Suprapubic skin (tissue), 4 donors: Measurements from ENCODE around the gene MCM6. TPM values are rescaled to one million over a fixed set of nuclear protein-coding genes. Genes with fewer than 3 reads are reported as not detected.

ENCODE experiments used
- DNase-seq, 2 donors: peaks; one replicate each; pipeline ENCODE4 v3.0.0-alpha.2; 2019; ENCODE audit warnings: low spot score in 2 of 2
- H3K27ac ChIP-seq: fragments of 200-600 bp; sonication (generic); one replicate; pipeline ENCODE4 v1.5.1; 2019
- H3K27me3 ChIP-seq: fragments of 200-600 bp; sonication (generic); one replicate; pipeline ENCODE4 v1.5.1; 2019
- H3K36me3 ChIP-seq: fragments of 200-600 bp; sonication (generic); one replicate; pipeline ENCODE4 v1.5.1; 2019
- H3K4me1 ChIP-seq: fragments of 200-600 bp; sonication (generic); one replicate; pipeline ENCODE4 v1.5.1; 2019
- H3K4me3 ChIP-seq: fragments of 200-600 bp; sonication (generic); one replicate; pipeline ENCODE4 v1.5.1; 2019; ENCODE audit warnings: mild to moderate bottlenecking
- H3K9me3 ChIP-seq: fragments of 200-600 bp; sonication (generic); one replicate; pipeline ENCODE4 v1.5.1; 2019
- EP300 ChIP-seq: sonication (generic); formaldehyde crosslinking; IDR thresholded peaks from one replicate; pipeline ENCODE4 v1.6.1; 2017; ENCODE audit warnings: antibody characterized with exemption
- POLR2A ChIP-seq, 2 donors: fragments of 450-650 bp; IDR thresholded peaks; one replicate each; pipeline ENCODE4 v1.6.1; 2017; ENCODE audit warnings: antibody characterized with exemption in 2 of 2, mild to moderate bottlenecking in 2 of 2, moderate library complexity in 2 of 2
- POLR2AphosphoS5 ChIP-seq, 3 donors: sonication (generic); formaldehyde crosslinking; IDR thresholded peaks; one replicate each; pipeline ENCODE4 v1.6.1; 2017; ENCODE audit warnings: antibody characterized with exemption in 3 of 3
- WGBS: methylation state at CpG from one replicate; pipeline ENCODE4 v1.1.5; 2018; 5-methylcytosine and 5-hydroxymethylcytosine counted together
- total RNA-seq, 4 donors: library from RNA; depleted of rRNA; stranded (reverse); fragments of >200 nt; gene quantifications; one replicate each; pipeline ENCODE4 v1.1.0, GENCODE V29; 2016
- TF ChIP-seq, protein P1 (sequence below), 2 donors: fragments of 200-600 bp in 1 of 2; fragments of 450-650 bp in 1 of 2; sonication (generic) in 1 of 2; IDR thresholded peaks; one replicate each; pipeline ENCODE4 v1.5.1; 2016 to 2019; ENCODE audit warnings: antibody characterized with exemption in 2 of 2, mild to moderate bottlenecking in 1 of 2, moderate library complexity in 1 of 2

MCM6 gene
- total RNA-seq, 4 donors from 2014 or later, result 6.6 to 13.5 (median 7.8) TPM

DNA sequence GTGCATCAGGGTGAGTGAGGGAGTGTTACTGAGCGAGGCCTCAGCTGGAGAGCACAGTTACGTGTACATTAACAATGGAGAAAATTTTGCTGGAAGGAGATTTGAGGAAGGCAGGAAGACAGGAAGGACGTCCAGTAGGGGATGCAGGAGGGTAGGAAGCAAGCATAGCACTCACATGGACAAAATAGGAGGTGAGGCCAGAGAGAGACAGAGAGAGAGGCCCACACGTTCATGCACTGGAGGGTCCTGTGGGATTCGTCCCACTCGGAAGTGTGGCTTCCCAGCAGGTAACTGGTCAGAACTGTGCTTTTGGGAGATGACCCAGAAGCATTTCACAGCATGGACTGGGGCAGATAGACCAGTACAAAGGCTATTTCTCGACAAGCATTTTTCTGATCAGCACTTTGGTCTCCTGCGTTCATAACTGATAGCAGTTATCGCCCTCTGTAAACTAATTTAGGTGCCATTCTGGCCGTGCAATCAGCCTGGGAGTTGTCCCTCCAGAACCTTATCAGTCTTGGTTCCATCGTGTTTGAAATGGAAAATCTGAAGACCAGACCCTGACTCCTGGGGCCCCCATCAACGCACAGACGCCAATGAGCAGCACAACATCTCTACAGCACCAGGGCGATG lies 44.9 kb downstream of the MCM6 start:
- no peak overlapping the region for H3K27ac ChIP-seq
- H3K4me1 ChIP-seq, result no peaks in the 10 kb centered on the region
- 86% methylated on average over 14 of the region's 14 CpGs for WGBS
- no peaks in the 10 kb centered on the region for H3K9me3 ChIP-seq
- no peak for DNase-seq
- no peak overlapping the region for H3K4me3 ChIP-seq
- no peak for TF ChIP-seq EP300
- TF ChIP-seq POLR2A (IDR thresholded peaks at IDR 0.05), result no peak
- no peaks in the 10 kb centered on the region for H3K36me3 ChIP-seq
- no peaks in the 10 kb centered on the region for H3K27me3 ChIP-seq

DNA sequence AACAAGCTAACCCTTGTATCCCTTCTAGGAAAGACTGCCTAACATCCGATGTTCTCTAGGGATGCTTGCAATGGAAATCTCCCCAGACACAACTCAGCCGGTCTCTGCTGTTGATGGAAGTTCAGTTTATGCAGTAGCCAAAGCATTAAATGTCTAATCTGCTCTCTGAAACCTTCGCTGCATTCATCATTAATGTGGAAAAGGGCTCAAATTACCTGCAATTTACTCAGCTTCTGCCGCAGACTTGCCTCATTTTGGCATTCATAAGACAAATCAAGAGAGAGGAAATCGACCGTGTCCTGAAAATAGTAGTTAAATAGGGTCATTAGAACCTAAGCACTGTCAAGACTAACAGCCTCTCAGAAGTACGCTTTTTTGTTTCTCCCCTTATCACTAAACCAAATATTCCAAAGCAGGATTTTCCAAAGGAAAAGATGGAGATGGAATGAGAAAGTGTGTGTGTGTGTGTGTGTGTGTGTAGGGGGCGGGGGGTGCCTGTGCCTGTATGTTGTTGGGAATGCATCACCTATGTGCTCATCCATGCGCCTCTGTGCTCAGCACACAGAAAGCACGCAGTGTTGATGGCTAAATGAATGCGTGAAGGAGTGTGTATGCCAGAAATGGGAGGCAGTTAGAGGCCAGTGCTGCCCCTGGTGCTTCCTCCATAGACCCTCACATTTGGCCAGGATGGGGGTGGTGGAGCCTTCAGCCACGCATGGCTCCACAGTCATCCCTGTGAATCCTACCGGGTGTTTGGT lies 46.7 kb downstream of the MCM6 start:
- H3K4me1 ChIP-seq, result no peaks in the 10 kb centered on the region
- TF ChIP-seq, protein P1, sequence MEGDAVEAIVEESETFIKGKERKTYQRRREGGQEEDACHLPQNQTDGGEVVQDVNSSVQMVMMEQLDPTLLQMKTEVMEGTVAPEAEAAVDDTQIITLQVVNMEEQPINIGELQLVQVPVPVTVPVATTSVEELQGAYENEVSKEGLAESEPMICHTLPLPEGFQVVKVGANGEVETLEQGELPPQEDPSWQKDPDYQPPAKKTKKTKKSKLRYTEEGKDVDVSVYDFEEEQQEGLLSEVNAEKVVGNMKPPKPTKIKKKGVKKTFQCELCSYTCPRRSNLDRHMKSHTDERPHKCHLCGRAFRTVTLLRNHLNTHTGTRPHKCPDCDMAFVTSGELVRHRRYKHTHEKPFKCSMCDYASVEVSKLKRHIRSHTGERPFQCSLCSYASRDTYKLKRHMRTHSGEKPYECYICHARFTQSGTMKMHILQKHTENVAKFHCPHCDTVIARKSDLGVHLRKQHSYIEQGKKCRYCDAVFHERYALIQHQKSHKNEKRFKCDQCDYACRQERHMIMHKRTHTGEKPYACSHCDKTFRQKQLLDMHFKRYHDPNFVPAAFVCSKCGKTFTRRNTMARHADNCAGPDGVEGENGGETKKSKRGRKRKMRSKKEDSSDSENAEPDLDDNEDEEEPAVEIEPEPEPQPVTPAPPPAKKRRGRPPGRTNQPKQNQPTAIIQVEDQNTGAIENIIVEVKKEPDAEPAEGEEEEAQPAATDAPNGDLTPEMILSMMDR (IDR thresholded peaks at IDR 0.05), result no peak
- TF ChIP-seq EP300 (no peak), POLR2AphosphoS5 (IDR thresholded peaks at IDR 0.05) (no peak), POLR2A (IDR thresholded peaks at IDR 0.05) (no peak)
- no peaks in the 10 kb centered on the region for H3K36me3 ChIP-seq
- H3K9me3 ChIP-seq, result no peaks in the 10 kb centered on the region
- H3K27ac ChIP-seq, result no peak overlapping the region
- no peak for DNase-seq
- no peaks in the 10 kb centered on the region for H3K27me3 ChIP-seq
- WGBS, result 84% methylated on average over 11 of the region's 13 CpGs
- no peak overlapping the region for H3K4me3 ChIP-seq

DNA sequence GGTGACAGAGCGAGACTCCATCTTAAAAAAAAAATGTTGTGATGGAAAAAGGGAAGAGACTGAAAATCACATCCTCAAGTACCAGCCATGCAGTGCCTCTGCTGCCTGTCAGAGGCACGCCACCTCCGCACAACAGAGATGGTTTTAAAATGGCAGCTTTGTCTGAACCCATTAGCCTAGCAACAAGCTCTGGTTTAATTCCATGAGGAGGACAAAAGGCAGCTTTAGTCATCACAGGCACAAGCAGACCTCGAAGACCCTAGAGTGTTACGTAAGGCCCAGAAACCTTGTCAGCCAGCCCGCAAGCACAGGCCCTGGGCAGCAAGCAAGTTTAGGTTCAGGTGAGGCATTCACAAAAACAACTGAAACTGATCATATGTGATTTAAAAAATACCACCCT lies 49.7 kb downstream of the MCM6 start:
- WGBS, result 91% methylated on average over 6 of the region's 6 CpGs

DNA sequence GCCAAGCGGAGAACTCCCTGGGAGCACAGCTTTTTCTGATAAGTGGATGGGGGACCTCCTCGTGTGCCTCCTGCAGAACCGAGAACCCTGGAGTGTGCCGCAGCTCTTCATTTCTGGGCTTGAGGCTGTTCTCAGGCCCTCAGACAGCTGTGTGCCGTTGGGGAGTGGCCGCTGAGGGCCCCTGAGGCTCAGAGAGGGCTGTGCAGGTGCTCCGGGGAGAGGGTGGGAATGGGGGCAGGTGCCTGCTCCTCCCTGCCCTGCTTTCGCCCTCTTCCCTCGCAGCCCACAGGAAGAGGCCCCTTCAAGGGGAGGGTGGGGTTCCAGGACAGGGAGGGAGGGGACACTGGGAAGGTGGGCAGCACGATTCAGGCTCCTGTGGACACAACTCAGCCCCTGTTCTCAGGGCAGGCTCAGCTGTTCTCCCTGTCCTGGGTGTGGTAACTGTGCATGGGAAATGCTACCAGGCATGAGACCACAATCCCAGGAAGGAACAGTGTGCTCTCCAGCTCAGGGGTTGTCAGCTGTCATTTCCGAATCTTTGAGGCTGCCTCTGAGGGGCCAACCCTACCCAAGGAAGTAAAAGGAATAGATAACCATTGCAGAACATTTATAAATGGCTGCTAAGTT lies 50.6 kb downstream of the MCM6 start:
- no peaks in the 10 kb centered on the region for H3K36me3 ChIP-seq
- no peaks in the 10 kb centered on the region for H3K4me1 ChIP-seq
- 22% methylated on average over 3 of the region's 11 CpGs for WGBS
- H3K27me3 ChIP-seq, result no peaks in the 10 kb centered on the region
- H3K4me3 ChIP-seq, result no peak overlapping the region
- no peak overlapping the region for H3K27ac ChIP-seq
- DNase-seq, result no peak
- no peaks in the 10 kb centered on the region for H3K9me3 ChIP-seq
- no peak for TF ChIP-seq POLR2AphosphoS5 (IDR thresholded peaks at IDR 0.05)
- TF ChIP-seq, protein P1 (IDR thresholded peaks at IDR 0.05), result no peak
- TF ChIP-seq EP300, result no peak
- no peak for TF ChIP-seq POLR2A (IDR thresholded peaks at IDR 0.05)

More for the DNA sequence above, 49.7 kb downstream of the MCM6 start:
- H3K27ac ChIP-seq, result no peak overlapping the region
- no peaks in the 10 kb centered on the region for H3K36me3 ChIP-seq
- no peak for DNase-seq
- no peaks in the 10 kb centered on the region for H3K27me3 ChIP-seq
- no peaks in the 10 kb centered on the region for H3K4me1 ChIP-seq
- TF ChIP-seq, protein P1 (IDR thresholded peaks at IDR 0.05), result no peak
- TF ChIP-seq POLR2A (IDR thresholded peaks at IDR 0.05), result no peak
- no peaks in the 10 kb centered on the region for H3K9me3 ChIP-seq
- no peak overlapping the region for H3K4me3 ChIP-seq

DNA sequence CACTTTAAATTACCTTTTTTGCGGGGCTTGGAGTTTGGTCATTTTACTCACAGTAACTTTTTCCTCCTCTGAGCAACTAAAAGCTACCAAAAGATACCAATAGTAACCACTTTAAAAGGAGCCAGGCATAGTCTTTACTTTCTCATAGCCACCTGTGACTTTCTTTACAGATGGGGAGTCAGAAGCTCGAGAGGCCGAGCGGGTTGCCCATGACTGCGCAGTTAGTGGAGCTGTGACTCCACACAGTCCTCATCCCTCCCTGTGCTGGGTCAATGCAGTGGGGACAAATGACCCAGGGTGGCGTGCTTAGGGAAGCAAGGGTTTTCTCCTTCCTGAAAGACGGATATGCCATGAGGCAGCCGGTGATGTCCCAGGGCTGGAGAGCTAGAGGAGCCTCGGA lies 51.1 kb downstream of the MCM6 start:
- WGBS, result 93% methylated on average over 5 of the region's 9 CpGs
- TF ChIP-seq POLR2AphosphoS5 (IDR thresholded peaks at IDR 0.05) (no peak), POLR2A (IDR thresholded peaks at IDR 0.05) (no peak), EP300 (no peak)
- TF ChIP-seq, protein P1 (IDR thresholded peaks at IDR 0.05), result no peak
- no peak overlapping the region for H3K27ac ChIP-seq
- no peaks in the 10 kb centered on the region for H3K36me3 ChIP-seq
- DNase-seq, result no peak
- H3K9me3 ChIP-seq, result no peaks in the 10 kb centered on the region
- H3K27me3 ChIP-seq, result no peaks in the 10 kb centered on the region
- H3K4me3 ChIP-seq, result no peak overlapping the region
- no peaks in the 10 kb centered on the region for H3K4me1 ChIP-seq
